GM18520 (cell line): Measurements from ENCODE around the gene DNMT3L.
"Not testable (repeated sequence)": the region's sequence is repeated elsewhere in the genome, so short reads cannot be mapped to it uniquely, and the experiment has no call there.

Experiments
- ATAC-seq: cut with Tn5 transposase; IDR thresholded peaks from one replicate; pipeline ENCODE4 v1.9.1; 2021; ENCODE audit not compliant: unreplicated experiment

Gene DNMT3L

GRCh38 chr21:44261675-44262295 lies at the start of gene DNMT3L:
DNMT3L (minus strand) TSS chr21:44261897; CDS start chr21:44261259, 638 bp downstream.
- no peak for ATAC-seq

- ATAC-seq, result no peak
Observed at GRCh38 chr21:44310628-44311507, 49.2 kb upstream of the DNMT3L start.

GRCh38 chr21:44306936-44307704 lies 45.4 kb upstream of the DNMT3L start:
- no peak for ATAC-seq

GRCh38 chr21:44305691-44306090 lies 44.0 kb upstream of the DNMT3L start:
- ATAC-seq, result no peak

- no peak for ATAC-seq
Observed at GRCh38 chr21:44304877-44305293, 43.2 kb upstream of the DNMT3L start.

- ATAC-seq, result no peak
Observed at GRCh38 chr21:44304011-44304616, 42.4 kb upstream of the DNMT3L start.

GRCh38 chr21:44303490-44303981 lies 41.8 kb upstream of the DNMT3L start:
- ATAC-seq, result no peak

- ATAC-seq, result not testable (repeated sequence)
Observed at GRCh38 chr21:44302573-44303401, 41.1 kb upstream of the DNMT3L start.

GRCh38 chr21:44301961-44302406 lies 40.3 kb upstream of the DNMT3L start:
- ATAC-seq, result no peak

- no peak for ATAC-seq
Observed at GRCh38 chr21:44301141-44301540, 39.4 kb upstream of the DNMT3L start.

GRCh38 chr21:44300262-44300959 lies 38.7 kb upstream of the DNMT3L start:
- ATAC-seq, result peak; percentile 14

GRCh38 chr21:44299458-44300261 lies 38.0 kb upstream of the DNMT3L start, which contains the start of gene PFKL:
PFKL (plus strand) TSS chr21:44300053; CDS start chr21:44300106, 53 bp downstream.
- ATAC-seq, result peak; percentile 32

- no peak for ATAC-seq
Observed at GRCh38 chr21:44299085-44299457, 37.4 kb upstream of the DNMT3L start.

- no peak for ATAC-seq
Observed at GRCh38 chr21:44298301-44298700, 36.6 kb upstream of the DNMT3L start.

GRCh38 chr21:44297525-44298290 lies 36.0 kb upstream of the DNMT3L start:
- ATAC-seq, result no peak

- no peak for ATAC-seq
Observed at GRCh38 chr21:44296916-44297315, 35.2 kb upstream of the DNMT3L start.

- no peak for ATAC-seq
Observed at GRCh38 chr21:44296103-44296519, 34.4 kb upstream of the DNMT3L start.

- ATAC-seq, result no peak
Observed at GRCh38 chr21:44295646-44296045, 33.9 kb upstream of the DNMT3L start.
